Upper lobe of left lung (tissue), 4 donors: ENCODE measurements around the gene KCNK3.

Source experiments
- CTCF ChIP-seq, 6 experiments: fragments of 450-650 bp in 4 of 6; fragments of 200-600 bp in 2 of 6; sonication (generic) in 2 of 6; IDR thresholded peaks; one replicate each; pipeline ENCODE4 v1.5.1; 2016 to 2019; ENCODE audit warnings: antibody characterized with exemption in 6 of 6
- EP300 ChIP-seq, 4 donors: sonication (generic); formaldehyde crosslinking; IDR thresholded peaks; one replicate each; pipeline ENCODE4 v1.5.1; 2017; ENCODE audit warnings: antibody characterized with exemption in 4 of 4, control low read depth in 2 of 4
- POLR2A ChIP-seq, 4 donors: fragments of 450-650 bp; IDR thresholded peaks; one replicate each; pipeline ENCODE4 v1.5.1; 2016 to 2017; ENCODE audit warnings: antibody characterized with exemption in 4 of 4, mild to moderate bottlenecking in 2 of 4
- POLR2AphosphoS5 ChIP-seq, 2 donors: sonication (generic); formaldehyde crosslinking; IDR thresholded peaks; one replicate each; pipeline ENCODE4 v1.5.1; 2017; ENCODE audit warnings: antibody characterized with exemption in 2 of 2

GRCh38 chr2:26729311-26729710 is 36.8 kb downstream of the KCNK3 start:
- TF ChIP-seq POLR2A (IDR thresholded peaks at IDR 0.05), result no peak
- no peak for TF ChIP-seq CTCF (IDR thresholded peaks at IDR 0.05)
- TF ChIP-seq POLR2AphosphoS5 (IDR thresholded peaks at IDR 0.05), result no peak
- no peak for TF ChIP-seq EP300 (IDR thresholded peaks at IDR 0.05)
